GM12878 (cell line): Measurements from ENCODE around the gene PTPRN2.

Experiments
- ATF2 ChIP-seq: IDR thresholded peaks from 2 replicates; pipeline ENCODE4 v1.6.1; 2012; ENCODE audit warnings: low read length, inconsistent platforms
- CEBPB ChIP-seq, 2 experiments: fragments of 150-350 bp in 1 of 2; IDR thresholded peaks; 2 replicates each; pipeline ENCODE4 v1.6.1; 2012 to 2014; ENCODE audit warnings: low read depth in 2 of 2, low read length in 2 of 2, borderline replicate concordance in 1 of 2, inconsistent platforms in 1 of 2
- CHD2 ChIP-seq: IDR thresholded peaks from 2 replicates; pipeline ENCODE4 v1.6.1; 2011; ENCODE audit warnings: low read depth, low read length, improper control_type of control experiment, borderline replicate concordance
- CREB1 ChIP-seq: IDR thresholded peaks from 2 replicates; pipeline ENCODE4 v1.6.1; 2012; ENCODE audit warnings: low read depth, mild to moderate bottlenecking, inconsistent platforms
- CTCF ChIP-seq, 3 experiments: IDR thresholded peaks in 2 of 3; conservative IDR thresholded peaks in 1 of 3; 2 replicates each; pipeline ENCODE4 v1.5.1; 2011; ENCODE audit warnings: low read depth in 3 of 3, low read length in 3 of 3, mild to moderate bottlenecking in 3 of 3, control low read depth in 2 of 3, moderate library complexity in 2 of 3, inconsistent platforms in 1 of 3, mixed read lengths in 1 of 3; ENCODE audit not compliant: control insufficient read depth in 2 of 3, insufficient read depth in 1 of 3; ENCODE audit errors: extremely low read depth in 1 of 3
- FOXM1 ChIP-seq: IDR thresholded peaks from 2 replicates; pipeline ENCODE4 v1.6.1; 2012; ENCODE audit warnings: low read depth, mild to moderate bottlenecking, inconsistent platforms, low read length, moderate library complexity
- NBN ChIP-seq: fragments of 450-650 bp; IDR thresholded peaks from 2 replicates; pipeline ENCODE4 v1.6.1; 2016
- NR2C2 ChIP-seq: IDR thresholded peaks from 2 replicates; pipeline ENCODE4 v1.6.1; 2011; ENCODE audit warnings: borderline replicate concordance, low read depth; ENCODE audit not compliant: control insufficient read depth, insufficient read length
- POLR2A ChIP-seq: IDR thresholded peaks from 2 replicates; pipeline ENCODE4 v1.6.1; 2011; ENCODE audit warnings: low read depth, mild to moderate bottlenecking, low read length
- PRDM15 ChIP-seq: fragments of 450-650 bp; formaldehyde crosslinking; IDR thresholded peaks from 2 replicates; pipeline ENCODE4 v1.4.0; 2020; ENCODE audit warnings: mild to moderate bottlenecking, moderate library complexity
- RFX5 ChIP-seq: IDR thresholded peaks from 2 replicates; pipeline ENCODE4 v1.6.1; 2011; ENCODE audit warnings: low read depth, low read length, improper control_type of control experiment
- STAT3 ChIP-seq: IDR thresholded peaks from 2 replicates; pipeline ENCODE4 v1.6.1; 2011; ENCODE audit warnings: low read depth, low read length, improper control_type of control experiment
- TARDBP ChIP-seq: IDR thresholded peaks from 2 replicates; pipeline ENCODE4 v1.6.1; 2016; ENCODE audit warnings: borderline replicate concordance
- TCF7 ChIP-seq: IDR thresholded peaks from 2 replicates; pipeline ENCODE4 v1.6.1; 2014; ENCODE audit warnings: antibody characterized with exemption, borderline replicate concordance

- TF ChIP-seq CEBPB (IDR thresholded peaks at IDR 0.05; ENCODE audit: borderline replicate concordance in 1 of 2, low read depth in 2 of 2, low read length in 2 of 2) (no peak), STAT3 (no peak), PRDM15 (CRISPR knock-in tag) (no peak), ATF2 (no peak), FOXM1 (no peak), RFX5 (no peak), CREB1 (no peak), TARDBP (no peak), CTCF (IDR thresholded peaks at IDR 0.05 in 2 of 3, conservative IDR thresholded peaks at IDR 0.05 in 1 of 3; ENCODE audit: control insufficient read depth in 2 of 3, extremely low read depth in 1 of 3, insufficient read depth in 1 of 3, low read depth in 3 of 3, low read length in 3 of 3) (no peak), POLR2A (no peak), CHD2 (no peak), TCF7 (no peak), NR2C2 (no peak), NBN (no peak)
Measured at GRCh38 chr7:158357898-158358821, 229.5 kb downstream of the PTPRN2 start.
